Measurements from ENCODE around the gene RNPEP. TPM values are rescaled to one million over a fixed set of nuclear protein-coding genes. Genes with fewer than 3 reads are reported as not detected.
A peak's percentile ranks its signal among the peaks of the same experiment; 100 is the strongest.

The RNPEP gene
- total and polyA plus RNA-seq, 2 of the 13 experiments (the other 11 are each of a cell fraction or from before 2014, with no cell fraction given) = 20.6 to 38.4 TPM

- TF ChIP-seq, protein P1, sequence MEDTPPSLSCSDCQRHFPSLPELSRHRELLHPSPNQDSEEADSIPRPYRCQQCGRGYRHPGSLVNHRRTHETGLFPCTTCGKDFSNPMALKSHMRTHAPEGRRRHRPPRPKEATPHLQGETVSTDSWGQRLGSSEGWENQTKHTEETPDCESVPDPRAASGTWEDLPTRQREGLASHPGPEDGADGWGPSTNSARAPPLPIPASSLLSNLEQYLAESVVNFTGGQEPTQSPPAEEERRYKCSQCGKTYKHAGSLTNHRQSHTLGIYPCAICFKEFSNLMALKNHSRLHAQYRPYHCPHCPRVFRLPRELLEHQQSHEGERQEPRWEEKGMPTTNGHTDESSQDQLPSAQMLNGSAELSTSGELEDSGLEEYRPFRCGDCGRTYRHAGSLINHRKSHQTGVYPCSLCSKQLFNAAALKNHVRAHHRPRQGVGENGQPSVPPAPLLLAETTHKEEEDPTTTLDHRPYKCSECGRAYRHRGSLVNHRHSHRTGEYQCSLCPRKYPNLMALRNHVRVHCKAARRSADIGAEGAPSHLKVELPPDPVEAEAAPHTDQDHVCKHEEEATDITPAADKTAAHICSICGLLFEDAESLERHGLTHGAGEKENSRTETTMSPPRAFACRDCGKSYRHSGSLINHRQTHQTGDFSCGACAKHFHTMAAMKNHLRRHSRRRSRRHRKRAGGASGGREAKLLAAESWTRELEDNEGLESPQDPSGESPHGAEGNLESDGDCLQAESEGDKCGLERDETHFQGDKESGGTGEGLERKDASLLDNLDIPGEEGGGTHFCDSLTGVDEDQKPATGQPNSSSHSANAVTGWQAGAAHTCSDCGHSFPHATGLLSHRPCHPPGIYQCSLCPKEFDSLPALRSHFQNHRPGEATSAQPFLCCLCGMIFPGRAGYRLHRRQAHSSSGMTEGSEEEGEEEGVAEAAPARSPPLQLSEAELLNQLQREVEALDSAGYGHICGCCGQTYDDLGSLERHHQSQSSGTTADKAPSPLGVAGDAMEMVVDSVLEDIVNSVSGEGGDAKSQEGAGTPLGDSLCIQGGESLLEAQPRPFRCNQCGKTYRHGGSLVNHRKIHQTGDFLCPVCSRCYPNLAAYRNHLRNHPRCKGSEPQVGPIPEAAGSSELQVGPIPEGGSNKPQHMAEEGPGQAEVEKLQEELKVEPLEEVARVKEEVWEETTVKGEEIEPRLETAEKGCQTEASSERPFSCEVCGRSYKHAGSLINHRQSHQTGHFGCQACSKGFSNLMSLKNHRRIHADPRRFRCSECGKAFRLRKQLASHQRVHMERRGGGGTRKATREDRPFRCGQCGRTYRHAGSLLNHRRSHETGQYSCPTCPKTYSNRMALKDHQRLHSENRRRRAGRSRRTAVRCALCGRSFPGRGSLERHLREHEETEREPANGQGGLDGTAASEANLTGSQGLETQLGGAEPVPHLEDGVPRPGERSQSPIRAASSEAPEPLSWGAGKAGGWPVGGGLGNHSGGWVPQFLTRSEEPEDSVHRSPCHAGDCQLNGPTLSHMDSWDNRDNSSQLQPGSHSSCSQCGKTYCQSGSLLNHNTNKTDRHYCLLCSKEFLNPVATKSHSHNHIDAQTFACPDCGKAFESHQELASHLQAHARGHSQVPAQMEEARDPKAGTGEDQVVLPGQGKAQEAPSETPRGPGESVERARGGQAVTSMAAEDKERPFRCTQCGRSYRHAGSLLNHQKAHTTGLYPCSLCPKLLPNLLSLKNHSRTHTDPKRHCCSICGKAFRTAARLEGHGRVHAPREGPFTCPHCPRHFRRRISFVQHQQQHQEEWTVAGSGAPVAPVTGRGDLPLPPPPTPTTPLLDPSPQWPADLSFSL (CRISPR knock-in tag; IDR thresholded peaks at IDR 0.05) = no peak
- TF ChIP-seq ATF7 (IDR thresholded peaks at IDR 0.05) (no peak), ATF7 (CRISPR knock-in tag; IDR thresholded peaks at IDR 0.05) (no peak), ELF4 (CRISPR knock-in tag; IDR thresholded peaks at IDR 0.05; ENCODE audit: borderline replicate concordance) (no peak), PAWR (CRISPR knock-in tag; IDR thresholded peaks at IDR 0.05; ENCODE audit: borderline replicate concordance) (no peak), ZNF431 (CRISPR knock-in tag; IDR thresholded peaks at IDR 0.05; ENCODE audit: borderline replicate concordance, low read depth) (no peak), ARID2 (CRISPR knock-in tag; IDR thresholded peaks at IDR 0.05; ENCODE audit: borderline replicate concordance) (no peak), FOXO4 (CRISPR knock-in tag; conservative IDR thresholded peaks at IDR 0.05) (no peak), GZF1 (CRISPR knock-in tag; IDR thresholded peaks at IDR 0.05) (no peak), RELA (CRISPR knock-in tag; IDR thresholded peaks at IDR 0.05) (no peak), ZNF761 (CRISPR knock-in tag; conservative IDR thresholded peaks at IDR 0.05) (peak; percentile 44; the same call in 1 of the 2 replicates)
- TF ChIP-seq, protein P2, sequence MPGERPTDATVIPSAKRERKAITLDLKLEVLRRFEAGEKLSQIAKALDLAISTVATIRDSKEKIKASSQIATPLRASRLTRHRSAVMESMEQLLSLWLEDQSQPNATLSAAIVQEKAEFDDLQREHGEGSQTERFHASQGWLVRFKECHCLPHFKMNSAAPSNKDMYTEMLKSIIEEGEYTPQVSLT (CRISPR knock-in tag; IDR thresholded peaks at IDR 0.05; ENCODE audit: borderline replicate concordance, low read depth) = no peak
- TF ChIP-seq, protein P3, sequence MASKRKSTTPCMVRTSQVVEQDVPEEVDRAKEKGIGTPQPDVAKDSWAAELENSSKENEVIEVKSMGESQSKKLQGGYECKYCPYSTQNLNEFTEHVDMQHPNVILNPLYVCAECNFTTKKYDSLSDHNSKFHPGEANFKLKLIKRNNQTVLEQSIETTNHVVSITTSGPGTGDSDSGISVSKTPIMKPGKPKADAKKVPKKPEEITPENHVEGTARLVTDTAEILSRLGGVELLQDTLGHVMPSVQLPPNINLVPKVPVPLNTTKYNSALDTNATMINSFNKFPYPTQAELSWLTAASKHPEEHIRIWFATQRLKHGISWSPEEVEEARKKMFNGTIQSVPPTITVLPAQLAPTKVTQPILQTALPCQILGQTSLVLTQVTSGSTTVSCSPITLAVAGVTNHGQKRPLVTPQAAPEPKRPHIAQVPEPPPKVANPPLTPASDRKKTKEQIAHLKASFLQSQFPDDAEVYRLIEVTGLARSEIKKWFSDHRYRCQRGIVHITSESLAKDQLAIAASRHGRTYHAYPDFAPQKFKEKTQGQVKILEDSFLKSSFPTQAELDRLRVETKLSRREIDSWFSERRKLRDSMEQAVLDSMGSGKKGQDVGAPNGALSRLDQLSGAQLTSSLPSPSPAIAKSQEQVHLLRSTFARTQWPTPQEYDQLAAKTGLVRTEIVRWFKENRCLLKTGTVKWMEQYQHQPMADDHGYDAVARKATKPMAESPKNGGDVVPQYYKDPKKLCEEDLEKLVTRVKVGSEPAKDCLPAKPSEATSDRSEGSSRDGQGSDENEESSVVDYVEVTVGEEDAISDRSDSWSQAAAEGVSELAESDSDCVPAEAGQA (IDR thresholded peaks at IDR 0.05; ENCODE audit: low read depth) = no peak; the same call in 1 of the 2 replicates
- TF ChIP-seq, protein P3 (CRISPR knock-in tag; IDR thresholded peaks at IDR 0.05; ENCODE audit: borderline replicate concordance) = no peak
- TF ChIP-seq, protein P4, sequence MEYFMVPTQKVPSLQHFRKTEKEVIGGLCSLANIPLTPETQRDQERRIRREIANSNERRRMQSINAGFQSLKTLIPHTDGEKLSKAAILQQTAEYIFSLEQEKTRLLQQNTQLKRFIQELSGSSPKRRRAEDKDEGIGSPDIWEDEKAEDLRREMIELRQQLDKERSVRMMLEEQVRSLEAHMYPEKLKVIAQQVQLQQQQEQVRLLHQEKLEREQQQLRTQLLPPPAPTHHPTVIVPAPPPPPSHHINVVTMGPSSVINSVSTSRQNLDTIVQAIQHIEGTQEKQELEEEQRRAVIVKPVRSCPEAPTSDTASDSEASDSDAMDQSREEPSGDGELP (IDR thresholded peaks at IDR 0.05; ENCODE audit: borderline replicate concordance, low read depth) = no peak
Observed at GRCh38 chr1:201955729-201956143, 26.7 kb upstream of the RNPEP start (continued).

All from HepG2 (cell line).